ENCODE results near the gene MAST1.

GRCh38 chr19:12802267-12803106 is 35.8 kb upstream of the MAST1 start:
- TF ChIP-seq CTCF (IDR thresholded peaks at IDR 0.05) (no peak), POLR2AphosphoS5 (IDR thresholded peaks at IDR 0.05) (no peak), EP300 (IDR thresholded peaks at IDR 0.05) (no peak)

Data from stomach (tissue), 4 donors.